Mesenchymal stem cell (in vitro differentiated cells and primary cell): ENCODE data around the gene FGF11.
A peak's percentile ranks its signal among the peaks of the same experiment; 100 is the strongest.

Experiments used
- DNase-seq: peaks from one replicate; pipeline ENCODE4 v3.0.0-alpha.2; 2013
- H2AFZ ChIP-seq: one replicate; pipeline ENCODE4 v1.6.1; 2013; ENCODE audit warnings: low read depth, mild to moderate bottlenecking, control low read depth, inconsistent platforms, low read length, moderate library complexity
- H2AK5ac ChIP-seq: 2 replicates; pipeline ENCODE4 v1.6.1; 2013; ENCODE audit warnings: low read length, moderate library complexity, mild to moderate bottlenecking, inconsistent platforms; ENCODE audit not compliant: severe bottlenecking
- H2BK120ac ChIP-seq: one replicate; pipeline ENCODE4 v1.6.1; 2013; ENCODE audit warnings: low read depth, mild to moderate bottlenecking, inconsistent platforms, low read length, moderate library complexity
- H2BK12ac ChIP-seq, 2 experiments: one replicate each; pipeline ENCODE4 v1.6.1; 2013; ENCODE audit warnings: inconsistent platforms in 2 of 2, low read length in 2 of 2, mild to moderate bottlenecking in 2 of 2, moderate library complexity in 2 of 2, control low read depth in 1 of 2
- H2BK15ac ChIP-seq: one replicate; pipeline ENCODE4 v1.6.1; 2013; ENCODE audit warnings: mild to moderate bottlenecking, low read depth, inconsistent platforms; ENCODE audit not compliant: poor library complexity, severe bottlenecking
- H2BK5ac ChIP-seq: 2 replicates; pipeline ENCODE4 v1.6.1; 2013; ENCODE audit warnings: low read depth, mild to moderate bottlenecking, low read length, control low read depth, inconsistent platforms; ENCODE audit not compliant: poor library complexity, severe bottlenecking
- H3K14ac ChIP-seq, 2 experiments: one replicate each; pipeline ENCODE4 v1.6.1; 2013; ENCODE audit warnings: inconsistent platforms in 2 of 2, low read length in 2 of 2, control low read depth in 1 of 2, mild to moderate bottlenecking in 1 of 2, moderate library complexity in 1 of 2
- H3K18ac ChIP-seq, 2 experiments: one replicate each; pipeline ENCODE4 v1.6.1; 2013; ENCODE audit warnings: inconsistent platforms in 2 of 2, low read length in 2 of 2, control low read depth in 1 of 2, low read depth in 1 of 2, mild to moderate bottlenecking in 1 of 2
- H3K23ac ChIP-seq, 2 experiments: one replicate each; pipeline ENCODE4 v1.6.1; 2013; ENCODE audit warnings: inconsistent platforms in 2 of 2, low read length in 2 of 2, mild to moderate bottlenecking in 2 of 2, moderate library complexity in 2 of 2, control low read depth in 1 of 2
- H3K27ac ChIP-seq: 2 replicates; pipeline ENCODE4 v1.5.1; 2013; ENCODE audit warnings: mild to moderate bottlenecking, moderate library complexity, low read length, control low read depth, inconsistent platforms; ENCODE audit not compliant: poor library complexity, severe bottlenecking
- H3K27me3 ChIP-seq, 2 experiments: 2 replicates each; pipeline versions ENCODE4 v1.6.1 to v1.7.0; 2013; ENCODE audit warnings: low read length in 2 of 2, mild to moderate bottlenecking in 2 of 2, moderate library complexity in 2 of 2, control low read depth in 1 of 2, inconsistent platforms in 1 of 2; ENCODE audit not compliant: control insufficient read depth in 1 of 2, insufficient read depth in 1 of 2
- H3K36me3 ChIP-seq, 2 experiments: 2 replicates each; pipeline versions ENCODE4 v1.6.1 to v1.7.0; 2013; ENCODE audit warnings: low read length in 2 of 2, control low read depth in 1 of 2, inconsistent platforms in 1 of 2, low read depth in 1 of 2, mild to moderate bottlenecking in 1 of 2; ENCODE audit not compliant: insufficient read depth in 2 of 2, control insufficient read depth in 1 of 2
- H3K4ac ChIP-seq, 2 experiments: one replicate each; pipeline ENCODE4 v1.6.1; 2013; ENCODE audit warnings: inconsistent platforms in 2 of 2, low read length in 2 of 2, mild to moderate bottlenecking in 2 of 2, moderate library complexity in 2 of 2, control low read depth in 1 of 2, low read depth in 1 of 2
- H3K4me1 ChIP-seq: 2 replicates; pipeline ENCODE4 v1.6.1; 2013; ENCODE audit warnings: low read depth, low read length, control low read depth; ENCODE audit not compliant: control insufficient read depth, insufficient read depth
- H3K4me2 ChIP-seq: 2 replicates; pipeline ENCODE4 v1.6.1; 2013; ENCODE audit warnings: low read length, mild to moderate bottlenecking, inconsistent platforms; ENCODE audit not compliant: poor library complexity, severe bottlenecking
- H3K4me3 ChIP-seq, 2 experiments: 2 replicates each; pipeline versions ENCODE4 v1.5.1 to v1.7.0; 2013; ENCODE audit warnings: low read length in 2 of 2, mild to moderate bottlenecking in 2 of 2, control low read depth in 1 of 2, low read depth in 1 of 2; ENCODE audit not compliant: insufficient read depth in 1 of 2
- H3K79me1 ChIP-seq: replicated peaks from 2 replicates; pipeline ENCODE4 v1.6.1; 2013; ENCODE audit warnings: mild to moderate bottlenecking, control low read depth, low read length, inconsistent platforms; ENCODE audit not compliant: poor library complexity, severe bottlenecking
- H3K9ac ChIP-seq: 2 replicates; pipeline ENCODE4 v1.7.0; 2013; ENCODE audit warnings: mild to moderate bottlenecking, low read length, moderate library complexity
- H3K9me3 ChIP-seq: 2 replicates; pipeline ENCODE4 v1.7.0; 2013; ENCODE audit warnings: mild to moderate bottlenecking, low read length; ENCODE audit not compliant: control insufficient read depth
- H4K8ac ChIP-seq: one replicate; pipeline ENCODE4 v1.6.1; 2013; ENCODE audit warnings: inconsistent platforms, mild to moderate bottlenecking, low read length, moderate library complexity
- H4K91ac ChIP-seq: one replicate; pipeline ENCODE4 v1.6.1; 2013; ENCODE audit warnings: mild to moderate bottlenecking, low read length, inconsistent platforms
- WGBS: methylation state at CpG from one replicate; pipeline ENCODE4 v1.1.7; 2013; ENCODE audit warnings: mixed read lengths; 5-methylcytosine and 5-hydroxymethylcytosine counted together

Gene FGF11

DNA sequence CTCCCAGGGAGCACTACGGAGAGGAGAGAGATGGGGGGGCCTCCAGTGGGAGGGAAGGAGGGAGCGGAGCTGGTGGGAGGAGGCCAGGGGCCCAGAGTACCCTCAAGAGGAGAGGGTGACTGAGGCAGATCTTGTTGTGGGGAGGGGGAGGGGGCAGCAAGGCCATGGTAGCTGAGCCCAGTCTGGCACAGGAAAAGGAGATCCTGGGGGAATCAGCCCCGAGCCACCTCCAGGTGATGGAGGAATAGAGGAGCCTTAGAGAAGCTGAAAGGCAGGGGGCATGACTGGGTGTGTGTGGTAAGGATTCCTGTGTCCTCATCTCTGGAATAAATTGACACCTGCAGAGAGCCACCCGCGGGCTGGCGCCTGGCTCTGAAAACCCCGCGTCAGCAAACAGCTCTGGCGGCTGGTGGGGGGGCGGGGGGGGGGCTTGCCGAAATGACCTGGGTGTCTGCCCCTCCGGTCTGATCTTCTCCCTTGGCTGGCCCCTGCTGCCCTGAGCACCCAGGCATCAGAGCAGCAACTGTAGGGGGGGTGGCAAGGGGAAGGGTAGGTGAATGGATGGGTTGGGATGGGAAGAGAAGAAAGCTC is 33.0 kb upstream of the FGF11 start:
- peaks cover 21% of the 10 kb centered on the region for H3K79me1 ChIP-seq
- DNase-seq: no peak
- WGBS: 28% methylated on average over 10 of the region's 12 CpGs
- H3K4ac ChIP-seq: no peak overlapping the region
- H3K23ac ChIP-seq: no peak overlapping the region
- H3K4me1 ChIP-seq: peaks cover 18% of the 10 kb centered on the region
- H2BK15ac ChIP-seq: no peak overlapping the region
- no peak overlapping the region for H3K18ac ChIP-seq
- H3K27me3 ChIP-seq: no peaks in the 10 kb centered on the region
- H3K4me3 ChIP-seq: peak overlapping the region; percentile 29 to 90
- H4K8ac ChIP-seq: no peak overlapping the region
- H4K91ac ChIP-seq: no peak overlapping the region
- no peaks in the 10 kb centered on the region for H3K9me3 ChIP-seq
- H2AFZ ChIP-seq: no peak overlapping the region
- H3K14ac ChIP-seq: peak overlapping the region in 1 of 2 experiments; percentile 53
- H3K27ac ChIP-seq: no peak overlapping the region
- H3K9ac ChIP-seq: peak overlapping the region; percentile 90
- H2BK5ac ChIP-seq: no peak overlapping the region
- no peak overlapping the region for H2BK12ac ChIP-seq
- no peak overlapping the region for H2AK5ac ChIP-seq
- peaks cover 29 to 33% of the 10 kb centered on the region in 2 experiments for H3K36me3 ChIP-seq
- H2BK120ac ChIP-seq: no peak overlapping the region
- peak overlapping the region; percentile 75 for H3K4me2 ChIP-seq

DNA sequence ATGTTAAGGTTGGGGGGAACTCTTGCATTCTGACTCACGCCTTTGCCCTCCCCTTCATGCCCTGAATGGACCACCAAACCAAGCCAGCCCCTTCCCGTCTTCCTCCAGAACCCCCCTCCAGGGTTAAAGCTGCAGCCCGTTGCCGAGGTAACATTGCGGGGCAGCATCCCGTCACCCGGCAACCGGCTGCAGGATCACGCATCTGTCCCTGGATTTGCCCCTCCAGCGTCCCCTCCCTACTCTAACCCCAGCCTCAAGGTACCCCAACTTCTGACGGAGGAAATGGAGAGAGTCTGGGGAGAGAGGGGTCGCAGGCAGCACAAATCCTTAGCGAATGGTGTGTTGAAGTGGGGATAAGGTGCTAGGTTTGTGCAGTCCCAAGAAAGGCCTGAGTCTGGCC is 32.2 kb upstream of the FGF11 start:
- 89% methylated on average over 5 of the region's 13 CpGs for WGBS
- Histone ChIP-seq H2AK5ac (no peak overlapping the region), H3K9ac (no peak overlapping the region), H3K4me1 (peaks cover 18% of the 10 kb centered on the region), H2AFZ (no peak overlapping the region), H4K8ac (no peak overlapping the region), H3K4me2 (no peak overlapping the region), H2BK12ac (no peak overlapping the region), H3K79me1 (peaks cover 19% of the 10 kb centered on the region), H3K36me3 (peaks cover 29 to 34% of the 10 kb centered on the region in 2 experiments), H3K27ac (no peak overlapping the region), H2BK5ac (no peak overlapping the region), H3K9me3 (no peaks in the 10 kb centered on the region), H4K91ac (no peak overlapping the region), H3K23ac (peak overlapping the region in 1 of 2 experiments; percentile 23), H3K27me3 (no peaks in the 10 kb centered on the region), H2BK120ac (no peak overlapping the region), H3K18ac (no peak overlapping the region), H3K4ac (no peak overlapping the region), H3K4me3 (no peak overlapping the region), H3K14ac (peak overlapping the region in 1 of 2 experiments; percentile 58), H2BK15ac (no peak overlapping the region)
- no peak for DNase-seq

GRCh38 chr17:7407485-7408251 is 31.6 kb upstream of the FGF11 start, which contains the start of gene NLGN2:
NLGN2 (plus strand) TSS chr17:7407845; CDS start chr17:7408256, 411 bp downstream.
- no peak within 1 kb of the TSS for H2BK5ac ChIP-seq
- H3K27me3 ChIP-seq: no peaks in the 10 kb centered on the region
- peak within 1 kb of the TSS in 1 of 2 experiments; percentile 58 for H3K14ac ChIP-seq
- H3K79me1 ChIP-seq: peaks cover 19% of the 10 kb centered on the region
- no peaks in the 10 kb centered on the region for H3K9me3 ChIP-seq
- no peak within 1 kb of the TSS for H4K8ac ChIP-seq
- peaks cover 29 to 34% of the 10 kb centered on the region in 2 experiments for H3K36me3 ChIP-seq
- no peak for DNase-seq
- H3K9ac ChIP-seq: no peak within 1 kb of the TSS
- 63% methylated on average over 4 of the region's 12 CpGs for WGBS
- no peak within 1 kb of the TSS for H2AFZ ChIP-seq
- no peak within 1 kb of the TSS for H3K27ac ChIP-seq
- H3K4me2 ChIP-seq: no peak within 1 kb of the TSS
- no peak within 1 kb of the TSS for H2BK12ac ChIP-seq
- peaks cover 18% of the 10 kb centered on the region for H3K4me1 ChIP-seq
- no peak within 1 kb of the TSS for H3K4me3 ChIP-seq
- H3K4ac ChIP-seq: no peak within 1 kb of the TSS
- no peak within 1 kb of the TSS for H2BK120ac ChIP-seq
- no peak within 1 kb of the TSS for H4K91ac ChIP-seq
- no peak within 1 kb of the TSS for H3K18ac ChIP-seq
- H3K23ac ChIP-seq: peak within 1 kb of the TSS in 1 of 2 experiments; percentile 23
- no peak within 1 kb of the TSS for H2BK15ac ChIP-seq
- H2AK5ac ChIP-seq: no peak within 1 kb of the TSS

DNA sequence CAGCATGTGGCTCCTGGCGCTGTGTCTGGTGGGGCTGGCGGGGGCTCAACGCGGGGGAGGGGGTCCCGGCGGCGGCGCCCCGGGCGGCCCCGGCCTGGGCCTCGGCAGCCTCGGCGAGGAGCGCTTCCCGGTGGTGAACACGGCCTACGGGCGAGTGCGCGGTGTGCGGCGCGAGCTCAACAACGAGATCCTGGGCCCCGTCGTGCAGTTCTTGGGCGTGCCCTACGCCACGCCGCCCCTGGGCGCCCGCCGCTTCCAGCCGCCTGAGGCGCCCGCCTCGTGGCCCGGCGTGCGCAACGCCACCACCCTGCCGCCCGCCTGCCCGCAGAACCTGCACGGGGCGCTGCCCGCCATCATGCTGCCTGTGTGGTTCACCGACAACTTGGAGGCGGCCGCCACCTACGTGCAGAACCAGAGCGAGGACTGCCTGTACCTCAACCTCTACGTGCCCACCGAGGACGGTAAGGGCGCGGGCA is 31.0 kb upstream of the FGF11 start:
- Histone ChIP-seq H2BK15ac (no peak overlapping the region), H3K27me3 (no peaks in the 10 kb centered on the region), H2BK120ac (no peak overlapping the region), H3K4me1 (peaks cover 17% of the 10 kb centered on the region), H3K18ac (no peak overlapping the region), H3K36me3 (peaks cover 29 to 34% of the 10 kb centered on the region in 2 experiments), H4K91ac (no peak overlapping the region), H2AK5ac (no peak overlapping the region), H4K8ac (no peak overlapping the region), H3K4ac (no peak overlapping the region), H2AFZ (no peak overlapping the region), H3K4me2 (no peak overlapping the region), H2BK5ac (no peak overlapping the region), H3K79me1 (peaks cover 22% of the 10 kb centered on the region), H2BK12ac (no peak overlapping the region), H3K14ac (no peak overlapping the region), H3K4me3 (no peak overlapping the region), H3K27ac (no peak overlapping the region), H3K9ac (no peak overlapping the region), H3K23ac (no peak overlapping the region), H3K9me3 (no peaks in the 10 kb centered on the region)
- no peak for DNase-seq
- WGBS: 74% methylated on average over 45 of the region's 58 CpGs
